ENCODE measurements around the gene SPDYE2B.
"Not testable (repeated sequence)": the region's sequence is repeated elsewhere in the genome, so short reads cannot be mapped to it uniquely, and the experiment has no call there.

The SPDYE2B gene, protein sequence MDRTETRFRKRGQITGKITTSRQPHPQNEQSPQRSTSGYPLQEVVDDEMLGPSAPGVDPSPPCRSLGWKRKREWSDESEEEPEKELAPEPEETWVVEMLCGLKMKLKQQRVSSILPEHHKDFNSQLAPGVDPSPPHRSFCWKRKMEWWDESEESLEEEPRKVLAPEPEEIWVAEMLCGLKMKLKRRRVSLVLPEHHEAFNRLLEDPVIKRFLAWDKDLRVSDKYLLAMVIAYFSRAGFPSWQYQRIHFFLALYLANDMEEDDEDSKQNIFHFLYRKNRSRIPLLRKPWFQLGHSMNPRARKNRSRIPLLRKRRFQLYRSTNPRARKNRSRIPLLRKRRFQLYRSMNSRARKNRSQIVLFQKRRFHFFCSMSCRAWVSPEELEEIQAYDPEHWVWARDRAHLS

DNA sequence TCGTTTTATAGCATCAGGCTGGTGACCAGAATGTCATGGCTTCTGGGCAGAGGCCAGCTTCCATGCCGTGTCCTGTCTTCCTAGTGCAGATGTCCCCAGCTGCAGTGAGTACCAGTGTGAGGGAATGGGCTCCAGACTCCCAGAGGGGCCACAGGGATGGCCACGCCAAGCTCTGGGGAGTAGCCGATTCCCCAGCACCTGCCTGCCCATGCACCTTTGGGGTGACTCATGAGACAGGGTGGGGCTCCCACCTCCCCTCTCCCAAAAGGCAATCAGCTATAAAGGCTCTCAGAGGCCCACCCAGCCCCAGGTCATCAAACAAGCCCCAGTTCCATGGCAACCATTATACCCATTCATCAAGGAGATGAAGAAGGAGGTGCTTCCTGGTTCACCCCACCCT is at the start of gene SPDYE2B:
TSS of gene SPDYE2B (plus strand) at position 396 of the 400 bp plus-strand sequence. CDS start 2,030 bp downstream, outside the sequence.
- DNase-seq (ENCODE audit: low spot score), result not testable (repeated sequence)

DNA sequence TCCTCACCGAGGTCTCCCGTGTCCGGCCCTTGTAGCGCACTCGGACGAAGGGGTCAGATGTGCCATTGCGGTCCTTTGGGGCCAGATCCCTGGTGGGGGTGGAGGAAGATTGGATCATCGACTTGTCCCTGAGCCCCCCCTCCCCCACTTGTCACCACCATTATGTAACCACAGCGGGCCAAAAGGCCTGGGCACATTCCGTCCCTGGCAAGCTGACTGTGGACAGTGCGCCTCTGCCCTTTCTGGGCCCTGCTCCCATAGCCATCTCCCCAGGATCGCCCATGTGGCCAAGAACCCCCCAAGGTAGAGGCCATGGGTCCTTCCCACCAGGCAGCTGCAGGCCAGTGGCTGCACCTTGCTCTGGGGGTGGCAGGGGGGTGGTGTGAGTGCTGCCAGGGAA is 47.8 kb upstream of the SPDYE2B start:
- not testable (repeated sequence) for DNase-seq (ENCODE audit: low spot score)

DNA sequence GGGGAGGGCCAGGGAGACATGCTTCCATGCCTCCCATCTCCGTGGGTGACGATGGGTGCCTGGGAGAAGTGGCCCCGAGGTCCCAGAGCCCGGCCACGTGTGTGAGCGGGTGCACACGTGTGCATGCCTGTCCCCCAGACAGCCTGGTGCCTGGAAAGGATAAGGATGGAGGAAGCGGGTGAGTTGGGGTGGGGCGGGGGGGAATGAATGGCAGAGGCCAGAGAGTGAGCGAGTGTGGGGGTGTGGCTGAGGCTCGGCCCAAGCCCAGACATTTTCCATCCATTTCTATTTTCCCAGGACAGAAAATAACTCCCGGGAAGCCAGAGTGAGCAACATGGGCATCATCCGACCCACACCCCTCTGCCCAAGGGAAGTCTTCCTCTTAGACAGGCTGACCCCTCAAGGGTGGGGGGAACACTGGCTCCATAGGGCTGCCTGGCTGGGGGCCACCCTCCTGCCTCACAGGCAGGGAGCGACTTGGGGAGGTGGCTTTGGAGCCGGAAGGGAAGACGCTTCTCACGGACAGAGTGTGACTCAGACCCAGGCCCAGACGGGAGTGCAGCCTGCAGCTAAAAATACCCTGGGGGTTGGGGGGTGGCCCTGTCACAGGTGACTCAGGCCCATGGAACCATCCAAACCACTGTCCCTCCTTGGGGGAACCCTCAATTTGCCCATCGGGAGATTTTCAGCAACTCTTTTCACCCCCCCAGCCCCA is 45.5 kb upstream of the SPDYE2B start:
- not testable (repeated sequence) for DNase-seq (ENCODE audit: low spot score)

DNA sequence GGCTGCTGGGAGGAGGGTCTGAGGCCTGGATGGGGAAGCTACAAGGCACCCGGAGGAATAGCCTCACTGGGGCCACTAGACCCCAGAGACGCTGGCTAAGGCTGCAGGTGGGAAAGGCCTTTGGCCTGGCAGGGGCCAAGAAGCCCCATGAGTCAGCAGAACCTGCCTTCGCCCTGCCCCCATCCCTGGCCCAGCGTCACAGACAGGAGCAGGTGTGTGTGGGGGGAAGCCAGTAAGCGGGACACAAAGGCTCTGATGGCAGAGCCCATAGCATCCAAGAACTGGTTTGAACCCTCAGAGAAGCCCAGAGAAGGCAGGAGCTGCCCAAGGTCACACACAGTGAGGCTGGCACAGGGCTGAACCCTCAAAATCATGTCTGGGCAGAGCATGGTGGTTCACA is 43.3 kb upstream of the SPDYE2B start:
- DNase-seq (ENCODE audit: low spot score), result not testable (repeated sequence)

DNA sequence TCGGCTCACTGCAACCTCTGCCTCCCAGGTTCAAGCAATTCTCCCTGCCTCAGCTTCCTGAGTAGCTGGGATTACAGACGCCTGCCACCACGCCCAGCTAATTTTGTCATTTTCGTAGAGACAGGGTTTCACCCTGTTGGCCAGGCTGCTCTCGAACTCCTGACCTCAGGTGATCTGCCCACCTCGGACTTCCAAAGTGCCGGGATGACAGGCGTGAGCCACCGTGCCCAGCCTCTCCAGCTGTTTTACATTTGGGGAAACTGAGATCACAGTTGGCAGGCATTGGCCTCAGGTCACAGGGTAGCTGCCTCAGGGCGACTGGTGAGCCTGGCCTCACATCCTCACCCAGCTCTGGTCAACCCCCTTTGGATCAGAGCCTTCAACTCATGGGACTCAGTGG is 40.4 kb upstream of the SPDYE2B start:
- not testable (repeated sequence) for DNase-seq (ENCODE audit: low spot score)

DNA sequence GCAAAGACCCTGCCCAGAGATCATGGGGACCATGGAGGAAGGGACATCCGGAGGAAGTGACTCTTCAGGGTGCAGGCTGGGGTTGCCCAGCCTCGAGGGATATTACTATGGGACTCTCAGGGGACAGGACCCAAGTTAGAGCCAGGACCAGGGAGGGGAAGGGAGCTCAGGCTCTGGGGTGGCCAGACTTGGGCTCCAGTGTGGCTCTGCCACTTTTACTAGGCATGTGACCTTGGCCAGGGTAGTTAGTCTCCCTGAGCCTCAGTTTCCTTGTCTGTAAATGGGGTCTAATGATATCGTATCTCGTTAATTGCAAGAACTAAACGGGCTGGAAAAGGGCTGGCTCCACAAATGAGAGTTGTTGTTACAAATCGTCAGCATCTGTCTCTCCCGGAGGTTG is 39.7 kb upstream of the SPDYE2B start:
- DNase-seq (ENCODE audit: low spot score), result not testable (repeated sequence)

DNA sequence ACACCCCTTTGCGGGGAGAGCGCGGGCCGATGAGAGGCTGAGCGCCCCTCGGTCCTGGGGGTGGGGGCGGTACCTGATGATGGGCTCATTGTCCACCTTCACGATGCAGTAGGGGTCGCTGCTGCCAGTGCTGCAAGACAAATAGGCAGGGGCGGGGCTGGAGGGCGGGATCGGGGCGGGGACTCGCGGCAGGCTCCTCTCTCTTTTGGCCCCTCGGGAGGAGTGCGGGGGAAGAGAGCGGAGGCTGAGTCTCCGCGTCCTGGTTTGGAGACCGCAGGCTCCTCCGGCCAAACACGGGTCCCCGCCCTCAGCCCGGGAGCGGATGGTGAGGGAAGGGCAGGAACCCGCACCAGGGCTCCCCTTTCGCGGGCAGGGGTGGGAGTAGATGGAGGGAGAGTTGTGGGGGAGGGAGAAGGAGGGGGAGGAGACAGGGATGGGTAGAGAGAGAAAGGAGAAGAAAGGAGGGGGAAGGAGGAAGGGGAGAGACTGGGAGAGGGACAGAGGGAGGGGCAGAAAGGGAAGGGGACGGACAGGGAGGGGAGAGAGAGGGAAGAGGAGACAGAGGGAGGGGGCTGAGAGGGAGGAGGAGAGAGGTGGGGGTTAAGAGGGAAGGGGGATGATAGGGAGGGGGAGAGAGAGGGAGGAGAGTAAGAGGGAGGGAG is 39.0 kb upstream of the SPDYE2B start:
- DNase-seq (ENCODE audit: low spot score), result not testable (repeated sequence)

DNA sequence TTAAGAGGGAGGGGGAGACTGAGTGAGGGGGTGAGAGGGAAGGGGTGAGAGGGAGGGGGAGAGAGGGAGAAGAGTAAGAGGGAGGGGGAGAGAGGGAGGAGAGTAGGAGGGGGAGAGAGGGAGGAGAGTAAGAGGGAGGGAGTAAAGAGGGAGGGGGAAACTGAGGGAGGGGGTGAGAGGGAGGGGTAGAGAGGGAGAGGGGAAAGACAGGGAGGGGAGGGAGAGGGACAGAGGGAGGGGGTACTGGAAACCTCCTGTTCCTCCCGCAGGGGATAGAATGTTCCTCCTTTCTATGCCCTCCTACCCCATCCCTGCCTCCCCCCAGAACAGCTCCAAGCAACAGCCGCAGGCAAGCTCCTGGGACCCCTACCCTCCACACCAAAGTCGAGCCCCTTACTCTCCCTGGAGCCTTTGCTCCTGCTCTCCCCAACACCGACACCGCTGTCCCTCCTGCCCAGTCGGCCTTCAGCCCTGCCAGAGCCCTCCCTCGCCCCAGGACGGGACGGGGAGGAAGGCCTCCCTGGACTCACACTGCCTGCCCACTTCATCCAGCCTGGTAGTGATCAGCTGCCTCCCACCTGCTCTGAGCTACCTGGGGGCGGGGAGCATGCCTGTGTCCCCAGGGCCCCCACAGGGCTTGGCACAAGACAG is 38.3 kb upstream of the SPDYE2B start:
- peak; percentile 69 for DNase-seq (ENCODE audit: low spot score)

DNA sequence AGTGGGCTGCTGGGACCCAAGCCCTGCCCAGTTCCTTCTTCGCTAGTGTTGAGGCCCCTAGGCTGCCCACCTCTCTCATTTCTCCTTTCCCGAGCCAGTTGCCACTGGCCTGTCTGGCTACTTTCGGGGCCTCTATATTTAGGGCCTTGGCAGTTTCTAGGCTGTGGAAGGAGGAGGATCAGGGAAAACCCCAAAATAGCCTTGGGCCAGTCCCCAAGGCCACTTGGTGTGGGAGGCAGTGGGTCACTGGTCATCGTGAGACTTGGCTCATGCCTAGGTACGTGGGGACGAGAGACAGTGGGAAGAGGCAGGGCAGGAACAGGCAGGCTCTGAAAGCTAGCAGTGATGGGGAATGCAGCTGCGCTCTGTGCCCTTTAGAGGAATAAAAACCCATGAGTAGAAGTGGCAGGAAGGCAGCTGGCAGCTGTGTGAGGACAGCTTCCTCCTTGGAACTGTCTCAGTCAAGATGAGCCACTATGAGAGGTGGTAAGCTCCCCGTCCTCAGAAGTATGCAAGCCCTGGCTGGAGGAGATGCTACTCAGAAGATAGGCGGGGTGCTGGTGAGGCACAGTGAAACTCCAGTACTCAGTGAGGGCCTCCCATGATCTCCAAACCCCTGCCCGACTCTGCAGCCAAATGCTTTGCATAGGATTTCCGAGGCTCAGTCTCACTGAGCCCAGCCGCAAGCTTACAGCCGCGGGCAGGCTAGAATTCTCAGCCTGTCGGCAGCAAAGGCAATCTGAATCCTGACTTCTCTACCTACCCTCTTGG is 36.4 kb upstream of the SPDYE2B start:
- not testable (repeated sequence) for DNase-seq (ENCODE audit: low spot score)

DNA sequence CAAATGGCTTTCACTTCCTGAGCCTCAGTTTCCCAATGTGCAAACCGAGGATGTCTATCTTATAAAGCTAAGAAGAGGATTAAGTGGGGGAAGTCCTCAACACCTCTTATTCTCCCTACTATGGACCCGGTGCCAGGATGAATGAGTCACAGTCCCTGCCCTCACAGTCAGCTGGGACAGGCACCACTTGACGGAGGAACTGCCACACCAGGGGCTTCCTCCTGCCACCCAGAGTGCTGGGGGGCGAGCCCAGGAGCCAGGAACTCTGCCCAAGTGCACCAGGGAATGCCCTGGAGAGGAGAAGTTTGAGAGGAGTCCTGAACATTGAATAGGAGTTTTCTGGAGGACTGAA is 35.8 kb upstream of the SPDYE2B start:
- not testable (repeated sequence) for DNase-seq (ENCODE audit: low spot score)

DNA sequence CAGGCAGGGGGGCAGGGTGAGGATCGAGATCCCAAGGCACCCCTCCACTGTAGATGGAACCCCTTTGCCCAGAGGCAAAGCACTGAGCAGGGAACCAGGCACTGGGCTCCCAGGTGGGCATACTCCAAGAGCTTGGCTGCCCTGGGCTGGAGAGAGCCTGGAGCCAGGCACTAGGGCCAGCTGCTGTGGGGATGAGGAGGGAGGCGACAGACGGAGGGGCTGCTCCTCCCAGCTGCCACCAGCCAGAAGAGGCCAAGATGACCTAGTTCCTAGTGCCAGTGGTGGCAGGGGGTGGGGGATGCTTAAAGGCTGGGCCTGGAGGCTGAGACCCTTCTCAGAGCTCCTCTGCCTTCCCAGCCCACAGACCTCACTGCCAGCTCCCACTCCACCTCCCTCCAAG is 35.2 kb upstream of the SPDYE2B start:
- DNase-seq (ENCODE audit: low spot score), result not testable (repeated sequence)

DNA sequence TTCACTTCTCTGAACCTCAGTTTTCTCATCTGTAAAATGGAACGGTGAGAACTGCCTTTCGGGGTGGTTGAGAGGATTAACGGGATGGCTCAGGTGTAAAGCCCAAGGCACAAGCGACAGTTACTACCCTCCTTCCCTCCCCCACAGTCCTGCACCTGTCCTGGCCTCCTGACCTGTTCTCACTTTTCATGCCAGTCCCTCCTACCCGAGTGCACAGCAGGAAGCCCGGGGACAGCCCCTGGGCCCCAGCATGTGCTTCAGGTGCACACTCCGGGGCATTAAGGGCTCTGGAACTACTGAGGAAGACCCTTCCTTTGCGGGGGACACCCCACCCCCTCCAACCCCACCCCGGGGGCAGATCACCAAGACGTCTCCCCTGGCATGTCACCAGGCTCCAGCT is 34.2 kb upstream of the SPDYE2B start:
- DNase-seq (ENCODE audit: low spot score), result not testable (repeated sequence)

DNA sequence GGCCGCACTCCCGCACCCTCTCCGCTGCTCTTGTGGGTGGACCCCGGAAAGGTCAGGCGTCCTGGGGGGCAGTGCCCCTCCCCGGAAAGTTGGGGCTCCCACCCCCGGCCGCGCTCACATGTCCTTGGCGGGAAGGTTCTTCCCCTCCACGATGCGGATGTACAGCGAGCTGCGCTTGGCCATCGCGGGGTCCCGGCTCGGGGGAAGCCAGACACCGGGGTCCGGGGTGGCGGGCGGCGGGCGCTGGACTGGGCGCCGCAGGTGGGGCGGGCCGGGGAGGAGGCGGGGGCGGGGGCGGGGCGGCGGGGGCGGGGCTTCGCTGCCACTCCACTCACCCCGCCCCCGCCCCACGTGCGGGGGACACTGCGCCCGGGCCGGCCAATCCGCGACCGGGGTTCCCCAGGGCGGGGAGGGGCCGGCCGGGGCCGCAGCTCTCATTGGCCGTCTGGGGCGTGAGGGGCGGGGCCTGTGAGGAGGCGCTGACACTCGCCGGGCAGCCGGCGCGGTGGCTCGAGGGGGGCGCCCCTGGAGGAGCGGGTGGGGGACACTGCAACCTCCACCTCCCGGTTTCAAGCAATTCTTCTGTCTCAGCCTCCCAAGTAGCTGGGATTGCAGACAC is 33.5 kb upstream of the SPDYE2B start, which contains the start of gene RASA4:
TSS of gene RASA4 (minus strand) at position 250 of the 619 bp plus-strand sequence. CDS start at position 183, 67 bp downstream.
- peak; percentile 57 for DNase-seq (ENCODE audit: low spot score)

DNA sequence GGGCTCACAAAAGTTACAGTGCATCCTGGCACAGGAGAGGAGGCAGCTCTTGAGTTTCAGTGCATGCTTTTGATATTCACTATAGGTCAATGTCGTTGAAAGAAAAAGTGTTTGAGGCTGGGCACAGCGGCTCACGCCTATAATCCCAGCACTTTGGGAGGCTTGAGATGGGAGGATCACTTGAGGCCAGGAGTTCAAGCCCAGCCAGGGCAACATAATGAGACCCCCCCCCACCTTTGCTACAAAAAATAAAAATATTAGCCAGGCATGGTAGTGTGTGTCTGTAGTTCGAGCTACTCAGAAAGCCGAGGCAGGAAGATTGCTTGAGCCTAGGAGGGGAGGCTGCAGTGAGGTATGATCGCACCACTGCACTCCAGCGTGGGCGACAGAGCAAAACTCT is 32.0 kb upstream of the SPDYE2B start:
- DNase-seq (ENCODE audit: low spot score), result peak; percentile 17

DNA sequence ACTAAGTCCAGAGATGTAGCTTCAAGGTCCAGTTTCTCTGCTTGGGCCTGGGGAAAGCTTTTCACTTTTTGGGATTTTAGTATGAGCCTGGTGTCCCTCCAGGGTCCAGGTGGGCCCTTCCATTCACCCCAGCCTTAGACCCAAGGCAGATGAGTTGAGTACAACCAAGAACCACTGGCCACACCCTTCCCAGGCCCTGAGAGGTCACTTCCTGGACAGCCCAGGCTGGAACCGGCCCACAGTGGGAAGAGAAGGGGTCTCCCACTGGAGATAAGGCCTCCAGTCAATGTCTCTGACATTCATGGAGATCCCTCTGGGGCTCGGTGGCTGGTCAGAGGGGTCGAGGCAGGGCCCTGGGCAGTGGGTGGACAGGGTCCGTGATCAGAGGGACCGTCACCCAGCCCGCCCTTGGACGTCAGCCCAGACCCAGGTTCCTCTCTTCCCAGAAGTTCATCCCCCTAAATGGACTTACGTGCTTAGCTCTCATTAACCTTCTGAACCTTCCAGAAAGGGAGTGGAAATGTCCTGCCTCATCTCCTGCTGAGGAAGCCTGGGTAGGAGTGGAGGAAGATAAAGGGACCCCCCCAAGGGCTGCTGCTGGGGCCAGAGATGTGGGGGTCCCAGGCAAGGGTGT is 22.7 kb upstream of the SPDYE2B start:
- DNase-seq (ENCODE audit: low spot score), result not testable (repeated sequence)

DNA sequence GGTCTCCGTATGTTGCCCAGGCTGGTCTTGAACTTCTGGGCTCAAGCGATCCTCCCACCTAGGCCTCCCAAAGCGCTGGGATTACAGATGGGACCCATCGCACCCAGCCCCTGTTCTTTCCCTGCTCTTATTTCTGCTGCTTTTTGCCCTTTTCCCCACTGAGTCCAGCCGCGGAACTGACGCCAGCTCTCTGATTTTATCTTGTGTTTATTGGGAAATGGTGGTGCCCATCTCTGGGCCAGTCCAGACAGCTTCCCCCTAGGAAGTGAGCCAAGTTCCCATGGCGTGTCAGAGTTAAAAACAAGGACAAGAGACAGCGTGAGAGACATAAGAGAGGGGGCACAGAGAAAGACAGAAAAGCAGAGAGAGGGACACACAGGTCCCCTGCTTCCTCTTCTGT is 19.5 kb upstream of the SPDYE2B start:
- DNase-seq (ENCODE audit: low spot score), result not testable (repeated sequence)

DNA sequence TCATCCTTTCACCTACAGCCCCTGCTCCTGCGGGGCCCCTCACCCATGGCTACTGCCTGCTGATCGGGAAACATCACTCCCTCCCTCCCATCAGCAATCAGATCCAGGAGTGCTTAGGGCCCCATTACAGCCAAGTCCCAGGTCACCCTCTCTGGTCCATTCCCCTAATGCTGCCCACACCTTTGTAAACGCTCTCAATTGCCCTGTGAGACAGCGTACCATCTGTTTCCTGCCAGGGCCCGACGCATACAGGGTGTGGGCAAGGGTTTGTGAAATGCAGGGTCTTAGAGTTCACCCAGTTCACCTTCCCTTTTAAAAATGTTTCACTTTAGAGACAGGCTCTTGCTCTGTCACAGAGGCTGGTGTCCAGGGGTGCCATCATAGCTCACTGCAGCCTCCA is 15.8 kb upstream of the SPDYE2B start:
- DNase-seq (ENCODE audit: low spot score), result not testable (repeated sequence)

DNA sequence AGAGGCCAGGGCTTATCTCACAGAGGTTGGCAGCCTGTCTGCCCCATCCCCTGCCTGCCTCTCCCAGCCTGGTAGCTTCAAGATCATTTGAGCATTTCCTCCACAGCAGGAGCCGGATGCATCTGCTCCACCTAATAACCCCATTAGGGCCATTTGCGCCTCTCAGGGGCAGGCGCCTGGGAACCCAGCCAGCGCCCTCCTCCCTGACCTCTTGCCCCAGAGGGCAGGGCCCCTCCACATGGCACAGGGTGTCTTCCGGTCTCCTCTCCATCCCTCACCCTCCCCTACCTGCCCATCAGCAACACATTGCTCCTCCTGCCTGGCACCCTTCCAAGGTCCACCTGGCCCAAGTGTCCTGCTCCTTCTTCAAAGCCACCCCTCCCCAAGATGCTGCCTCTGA is 14.8 kb upstream of the SPDYE2B start:
- not testable (repeated sequence) for DNase-seq (ENCODE audit: low spot score)

DNA sequence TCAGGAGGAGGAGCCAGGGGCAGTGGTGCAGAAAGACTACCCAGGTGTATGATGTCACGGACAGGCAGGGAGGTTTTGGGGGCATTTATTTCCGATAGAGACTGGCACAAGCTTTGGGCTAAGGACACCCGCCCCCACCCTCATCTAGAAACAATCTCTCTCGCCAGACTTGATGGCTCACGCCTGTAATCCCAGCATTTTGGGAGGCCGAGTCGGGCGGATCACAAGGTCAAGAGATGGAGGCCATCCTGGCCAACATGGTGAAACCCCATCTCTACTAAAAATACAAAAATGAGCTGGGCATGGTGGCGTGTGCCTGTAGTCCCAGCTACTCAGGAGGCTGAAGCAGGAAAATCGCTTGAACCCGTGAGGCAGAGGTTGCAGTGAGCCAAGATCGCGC is 13.2 kb upstream of the SPDYE2B start:
- DNase-seq (ENCODE audit: low spot score), result not testable (repeated sequence)

DNA sequence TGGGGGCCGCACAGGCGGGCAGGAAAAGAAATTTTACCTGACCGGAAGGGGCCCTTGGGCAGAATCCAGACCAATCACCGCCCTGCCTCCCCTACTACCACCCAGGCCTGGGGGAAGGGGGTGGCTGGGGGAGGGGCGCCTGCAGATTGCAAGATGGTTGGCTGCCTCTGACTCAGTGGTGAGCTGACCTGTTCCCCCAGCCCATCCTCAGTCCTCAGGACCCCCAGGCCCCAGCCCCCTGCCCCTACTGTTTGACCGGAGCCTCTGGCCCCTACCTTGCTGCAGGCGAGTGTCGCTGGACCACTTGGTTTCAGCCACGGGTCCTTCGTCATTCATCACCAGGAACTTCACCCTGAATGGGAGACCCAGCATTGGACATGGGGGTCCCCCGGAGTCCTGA is 11.3 kb upstream of the SPDYE2B start:
- DNase-seq (ENCODE audit: low spot score), result peak; percentile 21
